Measurements from ENCODE around the gene VWCE.
"Not testable (repeated sequence)": the region's sequence is repeated elsewhere in the genome, so short reads cannot be mapped to it uniquely, and the experiment has no call there.

Gene VWCE

DNA sequence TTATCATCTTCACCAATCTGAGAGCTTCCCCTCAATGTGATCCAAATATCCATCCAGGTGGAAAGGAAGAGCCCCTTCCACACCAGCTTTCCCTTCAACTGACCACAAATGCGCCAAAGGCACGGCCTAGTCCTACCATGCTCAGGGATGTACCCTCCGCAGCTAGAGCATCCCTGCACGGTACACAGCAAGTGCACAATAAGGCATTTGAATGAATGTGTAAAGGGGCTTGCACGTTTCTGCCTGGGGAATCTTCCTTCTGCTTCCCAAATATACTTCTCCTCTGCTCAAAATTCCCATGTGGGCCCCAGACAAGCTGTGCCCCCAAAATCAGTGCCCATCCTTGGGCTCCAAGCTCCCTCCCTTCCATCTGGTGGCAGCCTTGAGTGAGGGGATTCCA lies 76.1 kb downstream of the VWCE start:
- DNase-seq (ENCODE audit: low read depth in 1 of 2, low spot score in 1 of 2) = not testable (repeated sequence)

DNA sequence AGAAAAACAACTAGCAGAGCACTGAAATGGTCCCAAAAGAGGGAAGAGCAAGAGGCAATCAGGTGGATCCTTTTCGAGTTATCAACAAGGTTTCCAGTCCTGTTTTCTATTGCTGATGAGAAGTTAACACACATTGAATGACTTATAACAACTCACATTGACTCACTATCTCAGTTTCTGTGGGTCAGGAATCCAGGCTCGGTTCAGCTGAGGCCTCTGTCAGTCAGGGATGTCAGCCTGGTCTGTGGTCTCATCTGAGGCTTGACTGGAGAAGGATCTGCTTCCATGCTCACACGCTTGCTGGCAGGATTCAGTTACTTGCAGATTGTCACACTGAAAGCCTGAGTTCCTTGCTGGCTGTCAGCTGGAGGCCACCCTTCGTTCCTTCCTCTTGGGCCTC lies 76.8 kb downstream of the VWCE start:
- DNase-seq (ENCODE audit: low read depth in 1 of 2, low spot score in 1 of 2) = not testable (repeated sequence)

GRCh38 chr11:61213711-61214324 lies 81.3 kb downstream of the VWCE start:
- not testable (repeated sequence) for DNase-seq (ENCODE audit: low read depth in 1 of 2, low spot score in 1 of 2)

DNA sequence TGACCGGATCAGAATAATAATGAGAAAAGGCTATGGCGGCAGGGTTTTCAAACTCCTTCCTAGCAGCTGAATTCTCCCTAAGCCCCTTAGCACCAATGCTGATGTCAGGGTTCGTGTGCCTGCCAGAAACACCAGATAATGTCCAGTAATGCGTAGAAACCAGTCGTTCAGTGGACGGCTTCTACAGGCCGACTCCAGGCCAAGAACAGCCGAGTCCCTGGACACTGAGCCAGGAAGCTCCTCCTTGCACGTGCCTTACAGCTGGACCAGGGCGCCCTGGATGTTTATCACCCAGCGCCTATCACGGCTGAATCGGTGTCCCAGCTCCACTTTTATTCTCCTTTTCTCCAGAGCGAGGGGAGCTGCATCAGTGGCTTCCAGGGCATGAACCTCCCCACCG lies 82.9 kb downstream of the VWCE start:
- DNase-seq (ENCODE audit: low read depth in 1 of 2, low spot score in 1 of 2) = not testable (repeated sequence)

- DNase-seq (ENCODE audit: low read depth in 1 of 2, low spot score in 1 of 2) = not testable (repeated sequence)
Observed at GRCh38 chr11:61211327-61211952, 83.7 kb downstream of the VWCE start.

DNA sequence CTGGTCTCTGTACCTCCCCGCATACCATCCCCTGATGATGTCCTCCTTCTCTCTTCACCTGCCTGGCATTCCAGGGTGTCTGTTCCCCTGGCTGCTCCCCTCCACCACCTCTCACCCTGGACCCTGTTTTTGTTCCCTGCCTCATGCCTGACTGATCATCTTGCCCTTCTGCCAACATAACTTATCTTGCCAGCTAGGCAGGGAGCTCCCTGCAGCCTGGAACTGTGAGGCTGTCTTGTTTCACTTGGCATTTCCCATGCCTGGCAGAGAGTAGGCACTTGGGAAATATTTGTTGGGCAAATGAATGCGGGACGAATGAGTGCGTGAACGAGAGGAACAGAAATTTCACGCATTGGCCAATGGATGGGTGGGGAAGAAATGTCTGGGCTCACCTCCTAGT lies 84.5 kb downstream of the VWCE start:
- not testable (repeated sequence) for DNase-seq (ENCODE audit: low read depth in 1 of 2, low spot score in 1 of 2)
